GM21786 (cell line): Measurements from ENCODE around the gene RABL6.
"Not testable (repeated sequence)": the region's sequence is repeated elsewhere in the genome, so short reads cannot be mapped to it uniquely, and the experiment has no call there.

Experiments used
- ATAC-seq: cut with Tn5 transposase; IDR thresholded peaks from one replicate; pipeline ENCODE4 v1.9.1; 2021; ENCODE audit not compliant: unreplicated experiment

RABL6 gene

DNA sequence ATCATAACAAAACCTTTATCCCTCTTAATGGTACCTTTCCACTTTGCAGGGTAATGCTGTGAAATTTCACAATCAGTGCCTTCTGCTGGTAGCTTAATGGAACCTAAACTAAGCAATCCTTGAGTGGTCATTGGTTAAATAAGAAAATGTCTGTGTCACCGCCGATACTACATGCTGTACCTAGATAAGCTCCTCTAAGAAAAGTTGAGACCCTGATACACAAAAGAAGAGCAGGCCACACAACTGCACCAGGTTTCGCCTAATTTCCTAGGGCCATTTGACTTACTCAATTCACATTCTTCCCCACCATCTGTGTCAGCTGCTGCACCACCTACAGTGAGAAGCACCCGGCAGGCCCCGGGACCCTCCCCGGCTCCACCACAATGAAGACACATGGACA lies 67.4 kb downstream of the RABL6 start:
- ATAC-seq = no peak

DNA sequence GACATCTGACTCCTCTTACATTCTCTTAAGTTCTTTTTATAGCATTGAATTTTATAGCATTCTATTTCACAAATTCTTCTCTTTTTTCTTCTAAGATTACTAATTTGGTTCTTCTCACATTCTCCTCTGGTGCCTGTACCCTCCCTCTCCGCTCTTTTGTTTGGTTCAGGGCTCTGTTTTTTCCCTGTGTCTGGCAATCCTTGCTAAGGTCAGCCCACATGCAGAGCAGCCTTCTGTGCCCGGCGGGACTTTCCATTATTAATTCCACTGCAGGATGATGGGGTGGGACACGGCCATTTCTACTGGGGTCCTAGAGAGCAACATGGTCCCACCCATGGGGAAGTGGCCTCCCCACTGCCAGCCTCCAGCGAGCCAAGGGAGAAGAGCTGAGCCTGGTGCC lies 68.7 kb downstream of the RABL6 start:
- no peak for ATAC-seq

GRCh38 chr9:136880651-136881050 lies 72.9 kb downstream of the RABL6 start:
- ATAC-seq = no peak

DNA sequence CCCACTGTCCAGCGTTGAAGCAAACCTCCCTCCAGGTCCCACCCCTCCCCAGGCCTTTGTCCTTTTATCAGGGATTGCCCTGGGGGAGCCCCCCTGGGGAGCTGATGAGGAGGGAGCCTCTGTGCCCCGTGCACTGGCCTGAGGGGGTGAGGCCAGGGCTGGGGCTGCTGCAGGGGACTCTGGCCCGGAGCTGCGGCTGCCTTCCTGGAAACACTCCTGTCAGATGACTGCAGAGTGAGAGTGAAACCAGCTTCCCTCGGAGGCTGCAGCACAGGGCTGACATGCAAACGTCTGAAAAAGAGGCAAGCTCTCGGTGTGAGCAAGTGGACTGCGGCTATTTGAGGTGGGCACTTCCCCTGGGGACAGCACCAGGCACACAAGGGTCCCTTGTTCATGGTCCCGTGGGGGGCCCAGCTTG lies 74.0 kb downstream of the RABL6 start:
- peak; percentile 28 for ATAC-seq

DNA sequence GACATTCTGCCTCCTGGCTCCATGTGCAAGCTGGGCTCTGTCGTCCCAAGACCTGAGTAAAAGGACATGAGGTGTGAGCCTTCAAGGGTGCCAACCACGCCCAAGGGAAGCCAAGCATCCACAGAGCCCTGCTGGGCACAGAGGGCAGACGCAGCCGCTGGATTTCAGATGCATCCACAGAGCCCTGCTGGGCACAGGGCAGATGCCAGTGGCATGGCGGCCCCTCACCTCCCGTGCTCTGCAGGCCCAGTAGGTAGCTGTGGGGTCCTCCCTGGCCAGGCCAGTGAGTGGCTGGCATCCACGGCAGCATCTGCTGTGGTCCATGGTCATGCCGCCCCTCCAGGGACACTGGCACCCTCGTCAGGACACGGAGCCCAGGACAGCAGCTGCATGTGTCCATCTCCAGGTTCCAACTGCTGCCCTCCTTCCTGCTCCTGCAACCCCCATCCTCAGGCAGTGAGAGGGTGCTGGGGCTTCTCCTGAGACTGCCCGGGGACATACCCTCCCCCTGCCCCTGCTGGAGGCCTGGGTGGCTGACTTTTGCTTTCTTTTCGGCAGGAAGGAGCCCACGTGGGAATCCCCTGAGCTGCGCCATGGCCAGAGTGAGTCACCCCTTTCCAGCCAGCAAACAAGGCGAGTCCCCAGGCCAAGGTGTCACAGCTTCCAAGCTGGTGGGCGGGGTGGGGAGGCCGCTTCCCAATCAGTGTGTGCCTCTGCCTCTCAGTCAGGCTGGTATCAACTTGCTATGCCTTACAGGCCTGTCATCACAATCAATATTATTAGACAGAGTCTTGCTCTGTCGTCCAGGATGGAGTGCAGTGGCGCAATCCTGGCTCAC lies 74.6 kb downstream of the RABL6 start:
- ATAC-seq = peak; percentile 43

DNA sequence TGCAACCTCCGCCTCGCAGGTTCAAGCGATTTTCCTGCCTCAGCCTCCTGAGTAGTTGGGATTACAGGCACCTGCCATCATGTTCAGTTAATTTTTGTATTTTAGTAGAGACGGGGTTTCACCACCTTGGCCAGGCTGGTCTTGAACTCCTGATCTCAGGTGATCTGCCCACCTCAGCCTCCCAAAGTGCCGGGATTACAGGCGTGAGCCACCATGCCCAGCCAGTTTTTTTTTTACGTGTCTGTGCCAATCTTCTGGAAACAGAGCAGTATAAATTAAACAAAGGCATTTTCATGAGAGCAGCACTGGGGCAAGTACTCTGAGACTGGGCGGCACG lies 75.2 kb downstream of the RABL6 start:
- not testable (repeated sequence) for ATAC-seq

DNA sequence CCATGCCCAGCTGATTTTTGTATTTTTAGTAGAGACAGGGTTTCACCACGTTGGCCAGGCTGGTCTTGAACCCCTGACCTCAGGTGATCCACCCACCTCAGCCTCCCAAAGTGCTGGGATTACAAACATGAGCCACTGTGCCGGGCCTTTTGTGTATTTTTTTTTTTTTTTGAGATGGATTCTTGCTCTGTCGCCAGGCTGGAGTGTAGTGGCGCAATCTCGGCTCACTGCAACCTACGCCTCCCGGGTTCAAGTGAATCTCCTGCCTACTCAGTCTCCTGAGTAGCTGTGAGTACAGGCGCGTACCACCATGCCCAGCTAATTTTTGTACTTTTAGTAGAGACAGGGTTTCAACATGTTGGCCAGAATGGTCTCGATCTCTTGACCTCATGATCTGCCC lies 75.9 kb downstream of the RABL6 start:
- not testable (repeated sequence) for ATAC-seq

DNA sequence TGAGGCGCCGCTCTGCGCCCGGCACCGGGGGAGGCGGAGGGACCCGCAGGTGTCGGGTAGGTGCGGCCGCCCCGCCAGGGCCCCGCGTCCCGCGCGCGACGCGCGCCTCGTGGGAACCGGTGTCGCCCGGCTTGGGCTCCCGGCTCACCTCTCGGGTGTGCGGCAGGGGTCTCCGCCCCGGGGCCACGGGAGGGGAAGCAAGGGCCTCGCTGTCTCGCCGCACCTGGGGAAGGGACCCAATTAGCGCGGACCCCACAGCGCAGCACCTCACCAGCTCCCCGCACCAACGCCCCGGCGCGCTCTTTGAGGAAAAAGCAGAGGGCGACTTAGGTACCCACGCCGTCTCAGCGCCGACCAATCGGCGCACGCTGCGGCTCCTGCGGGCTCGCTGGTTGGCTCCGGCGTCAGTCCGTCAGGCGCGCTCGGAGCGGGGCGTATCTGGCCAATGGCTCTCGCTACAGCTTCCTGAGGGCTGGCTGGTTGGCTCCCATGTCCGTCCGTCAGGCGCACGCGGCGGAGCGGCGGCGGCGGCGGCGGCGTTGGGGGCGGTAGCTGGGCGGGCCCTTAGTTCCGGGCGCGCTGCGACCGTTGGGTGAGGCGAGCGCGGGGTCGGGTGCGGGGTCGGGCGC lies 78.3 kb downstream of the RABL6 start, which contains the start of gene TRAF2:
TRAF2 (plus strand) TSS at position 567 of the 629 bp plus-strand sequence. CDS start 12,225 bp downstream, outside the sequence.
- ATAC-seq = peak; percentile 77

- peak; percentile 21 for ATAC-seq
Observed at GRCh38 chr9:136886610-136887597, 79.2 kb downstream of the RABL6 start.

- no peak for ATAC-seq
Observed at GRCh38 chr9:136888454-136888853, 80.7 kb downstream of the RABL6 start.

DNA sequence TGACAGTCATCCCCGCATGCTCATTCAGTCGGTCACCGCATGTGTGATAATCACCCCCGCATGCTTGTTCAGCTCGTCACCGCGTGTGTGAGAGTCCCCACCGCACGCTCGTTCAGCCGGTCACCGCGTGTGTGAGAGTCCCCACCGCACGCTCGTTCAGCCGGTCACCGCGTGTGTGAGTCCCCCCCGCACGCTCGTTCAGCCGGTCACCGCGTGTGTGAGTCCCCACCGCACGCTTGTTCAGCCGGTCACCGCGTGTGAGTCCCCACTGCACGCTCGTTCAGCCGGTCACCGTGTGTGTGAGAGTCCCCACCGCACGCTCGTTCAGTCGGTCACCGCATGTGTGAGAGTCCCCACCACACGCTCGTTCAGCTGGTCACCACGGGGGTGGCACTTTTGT lies 82.1 kb downstream of the RABL6 start:
- no peak for ATAC-seq

GRCh38 chr9:136890661-136891060 lies 82.9 kb downstream of the RABL6 start:
- no peak for ATAC-seq
